GM18907 (cell line): ENCODE results near the gene KRTAP5-3.
A peak's percentile ranks its signal among the peaks of the same experiment; 100 is the strongest.
"Not testable (repeated sequence)": the region's sequence is repeated elsewhere in the genome, so short reads cannot be mapped to it uniquely, and the experiment has no call there.

Source experiments
- ATAC-seq: cut with Tn5 transposase; IDR thresholded peaks from one replicate; pipeline ENCODE4 v1.9.1; 2021; ENCODE audit warnings: mild to moderate bottlenecking, moderate library complexity; ENCODE audit not compliant: unreplicated experiment

KRTAP5-3 gene

GRCh38 chr11:1622086-1622485 lies 13.8 kb upstream of the KRTAP5-3 start, which contains the start of gene KRTAP5-4:
KRTAP5-4 (minus strand) TSS chr11:1622138; CDS start chr11:1622093, 45 bp downstream.
- no peak for ATAC-seq

GRCh38 chr11:1619449-1619848 lies 11.2 kb upstream of the KRTAP5-3 start:
- ATAC-seq: no peak

GRCh38 chr11:1618231-1618630 lies 10.0 kb upstream of the KRTAP5-3 start:
- ATAC-seq: no peak

GRCh38 chr11:1607901-1608300 lies 362 bp downstream of the KRTAP5-3 start:
- ATAC-seq: not testable (repeated sequence)

- ATAC-seq: not testable (repeated sequence)
Observed at GRCh38 chr11:1607156-1607845, 962 bp downstream of the KRTAP5-3 start.

- peak; percentile 86 for ATAC-seq
Observed at GRCh38 chr11:1605923-1606322, 2.3 kb downstream of the KRTAP5-3 start.

GRCh38 chr11:1604711-1605110 lies 3.6 kb downstream of the KRTAP5-3 start:
- no peak for ATAC-seq

GRCh38 chr11:1604181-1604580 lies 4.1 kb downstream of the KRTAP5-3 start:
- ATAC-seq: no peak

GRCh38 chr11:1603629-1604028 lies 4.6 kb downstream of the KRTAP5-3 start:
- ATAC-seq: no peak

GRCh38 chr11:1601663-1602062 lies 6.6 kb downstream of the KRTAP5-3 start:
- ATAC-seq: not testable (repeated sequence)

- no peak for ATAC-seq
Observed at GRCh38 chr11:1600626-1601025, 7.6 kb downstream of the KRTAP5-3 start.

GRCh38 chr11:1598816-1599215 lies 9.4 kb downstream of the KRTAP5-3 start:
- ATAC-seq: no peak

GRCh38 chr11:1598406-1598805 lies 9.9 kb downstream of the KRTAP5-3 start:
- ATAC-seq: not testable (repeated sequence)

- no peak for ATAC-seq
Observed at GRCh38 chr11:1597994-1598380, 10.3 kb downstream of the KRTAP5-3 start, which contains the start of gene KRTAP5-2. KRTAP5-2 (minus strand) TSS chr11:1598294; CDS start chr11:1598250, 44 bp downstream.

GRCh38 chr11:1597331-1597993 lies 10.8 kb downstream of the KRTAP5-3 start:
- no peak for ATAC-seq

- not testable (repeated sequence) for ATAC-seq
Observed at GRCh38 chr11:1596576-1597121, 11.6 kb downstream of the KRTAP5-3 start.

- ATAC-seq: not testable (repeated sequence)
Observed at GRCh38 chr11:1595994-1596575, 12.2 kb downstream of the KRTAP5-3 start.

- ATAC-seq: no peak
Observed at GRCh38 chr11:1592628-1593027, 15.6 kb downstream of the KRTAP5-3 start.

- ATAC-seq: no peak
Observed at GRCh38 chr11:1589996-1590395, 18.3 kb downstream of the KRTAP5-3 start.

GRCh38 chr11:1589191-1589963 lies 18.9 kb downstream of the KRTAP5-3 start:
- ATAC-seq: not testable (repeated sequence)

- ATAC-seq: no peak
Observed at GRCh38 chr11:1586699-1587098, 21.6 kb downstream of the KRTAP5-3 start.
